WTC11 (cell line): ENCODE measurements around the gene RHBDD2. TPM values are rescaled to one million over a fixed set of nuclear protein-coding genes. Genes with fewer than 3 reads are reported as not detected.

ENCODE experiments used
- ATAC-seq: fragments of 200-7000 bp; cut with Tn5 transposase; 2 replicates; pipeline ENCODE4 v1.10.0; 2021; ENCODE audit warnings: mild to moderate bottlenecking, moderate library complexity
- CTCF ChIA-PET: fragments of 300-600 bp; sonication (Branson Sonifier 250); formaldehyde crosslinking; loops from one replicate; lab custom pipeline; 2021; ENCODE audit warnings: antibody characterized with exemption; lab: Charles Lee
- POLR2A ChIA-PET: fragments of 350-600 bp; sonication (Branson Sonifier 250); formaldehyde crosslinking; loops from one replicate; lab custom pipeline; 2021; ENCODE audit warnings: antibody characterized with exemption; lab: Charles Lee
- DNase-seq: peaks from one replicate; pipeline ENCODE4 v3.0.0; 2021; ENCODE audit warnings: low spot score
- H3K27ac Mint-ChIP-seq: 2 replicates; pipeline ENCODE4 v1.8.0; 2021; ENCODE audit warnings: mixed read lengths
- H3K27me3 Mint-ChIP-seq: 2 replicates; pipeline ENCODE4 v1.8.0; 2021; ENCODE audit warnings: low read depth, mild to moderate bottlenecking, moderate library complexity, mixed read lengths
- H3K36me3 Mint-ChIP-seq: 2 replicates; pipeline ENCODE4 v1.8.0; 2021; ENCODE audit warnings: mixed read lengths
- H3K4me1 Mint-ChIP-seq: 2 replicates; pipeline ENCODE4 v1.8.0; 2022; ENCODE audit warnings: mixed read lengths
- H3K4me3 Mint-ChIP-seq: 2 replicates; pipeline ENCODE4 v1.8.0; 2021; ENCODE audit warnings: mild to moderate bottlenecking, moderate library complexity, mixed read lengths
- H3K9me3 Mint-ChIP-seq: 2 replicates; pipeline ENCODE4 v1.8.0; 2021; ENCODE audit warnings: mixed read lengths
- ATF1 ChIP-seq: sonication (generic); formaldehyde crosslinking; IDR thresholded peaks from 2 replicates; pipeline ENCODE4 v1.8.1; 2023; ENCODE audit warnings: mild to moderate bottlenecking, moderate library complexity, missing genetic modification reagents
- ATF6 ChIP-seq: sonication (generic); formaldehyde crosslinking; IDR thresholded peaks from 2 replicates; pipeline ENCODE4 v1.8.1; 2023; ENCODE audit warnings: mild to moderate bottlenecking, missing genetic modification reagents
- ELF4 ChIP-seq: sonication (generic); formaldehyde crosslinking; IDR thresholded peaks from 2 replicates; pipeline ENCODE4 v1.8.1; 2022; ENCODE audit warnings: low read depth, mild to moderate bottlenecking, moderate library complexity, missing genetic modification reagents
- FOXJ3 ChIP-seq: sonication (generic); formaldehyde crosslinking; IDR thresholded peaks from 2 replicates; pipeline ENCODE4 v1.9.0; 2021; ENCODE audit warnings: missing genetic modification reagents, mild to moderate bottlenecking, borderline replicate concordance
- FOXK1 ChIP-seq: sonication (generic); formaldehyde crosslinking; IDR thresholded peaks from 2 replicates; pipeline ENCODE4 v1.8.0; 2022; ENCODE audit warnings: mild to moderate bottlenecking, moderate library complexity, missing genetic modification reagents
- GTF2I ChIP-seq: fragments of 250-450 bp; sonication (Bioruptor Pico); conservative IDR thresholded peaks from 2 replicates; pipeline ENCODE4 v1.4.0; 2021; ENCODE audit warnings: mild to moderate bottlenecking
- HMGXB4 ChIP-seq: sonication (generic); formaldehyde crosslinking; IDR thresholded peaks from 2 replicates; pipeline ENCODE4 v1.8.1; 2023; ENCODE audit warnings: mild to moderate bottlenecking, moderate library complexity, missing genetic modification reagents
- IRF2 ChIP-seq: sonication (generic); formaldehyde crosslinking; IDR thresholded peaks from 2 replicates; pipeline ENCODE4 v1.8.0; 2022; ENCODE audit warnings: low read depth, missing genetic modification reagents, borderline replicate concordance
- JUN ChIP-seq: sonication (generic); formaldehyde crosslinking; IDR thresholded peaks from 2 replicates; pipeline ENCODE4 v1.8.0; 2023; ENCODE audit warnings: mild to moderate bottlenecking, missing genetic modification reagents
- KAT7 ChIP-seq: sonication (generic); formaldehyde crosslinking; IDR thresholded peaks from 2 replicates; pipeline ENCODE4 v1.8.1; 2023; ENCODE audit warnings: missing genetic modification reagents, mild to moderate bottlenecking, borderline replicate concordance
- NR1H2 ChIP-seq: sonication (generic); formaldehyde crosslinking; IDR thresholded peaks from 2 replicates; pipeline ENCODE4 v1.9.0; 2021; ENCODE audit warnings: mild to moderate bottlenecking, moderate library complexity, missing genetic modification reagents
- NR3C1 ChIP-seq: sonication (generic); formaldehyde crosslinking; conservative IDR thresholded peaks from 2 replicates; pipeline ENCODE4 v1.8.1; 2023; ENCODE audit warnings: low read depth, mild to moderate bottlenecking, missing genetic modification reagents
- RELA ChIP-seq: sonication (generic); formaldehyde crosslinking; IDR thresholded peaks from 2 replicates; pipeline ENCODE4 v1.8.1; 2022; ENCODE audit warnings: missing genetic modification reagents, mild to moderate bottlenecking, borderline replicate concordance
- TEAD4 ChIP-seq: sonication (generic); formaldehyde crosslinking; IDR thresholded peaks from 2 replicates; pipeline ENCODE4 v1.8.0; 2022; ENCODE audit warnings: mild to moderate bottlenecking, missing genetic modification reagents
- ZMAT4 ChIP-seq: fragments of 250-450 bp; sonication (Bioruptor Pico); IDR thresholded peaks from 2 replicates; pipeline ENCODE4 v1.9.0; 2021; ENCODE audit warnings: mild to moderate bottlenecking
- ZNF232 ChIP-seq: sonication (generic); formaldehyde crosslinking; IDR thresholded peaks from 2 replicates; pipeline ENCODE4 v1.8.0; 2022; ENCODE audit warnings: mild to moderate bottlenecking, missing genetic modification reagents
- ZNF423 ChIP-seq: fragments of 250-450 bp; sonication (Bioruptor Pico); IDR thresholded peaks from 2 replicates; pipeline ENCODE4 v2.1.2; 2022; ENCODE audit warnings: mild to moderate bottlenecking, moderate library complexity
- total RNA-seq: library from RNA; stranded (reverse); gene quantifications from 3 replicates; pipeline ENCODE4 v1.2.3, GENCODE V29; 2021
- TF ChIP-seq, protein P1 (sequence below): sonication (generic); formaldehyde crosslinking; IDR thresholded peaks from 2 replicates; pipeline ENCODE4 v1.8.0; 2022; ENCODE audit warnings: mild to moderate bottlenecking, missing genetic modification reagents
- TF ChIP-seq, protein P2 (sequence below): fragments of 250-450 bp; sonication (Bioruptor Pico); IDR thresholded peaks from 2 replicates; pipeline ENCODE4 v1.9.0; 2021; ENCODE audit warnings: moderate library complexity, mild to moderate bottlenecking, inconsistent platforms, borderline replicate concordance
- TF ChIP-seq, protein P3 (sequence below): sonication (generic); formaldehyde crosslinking; IDR thresholded peaks from 2 replicates; pipeline ENCODE4 v1.8.1; 2023; ENCODE audit warnings: mild to moderate bottlenecking, missing genetic modification reagents, moderate library complexity
- TF ChIP-seq, protein P4 (sequence below): sonication (generic); formaldehyde crosslinking; IDR thresholded peaks from 2 replicates; pipeline ENCODE4 v1.8.0; 2023; ENCODE audit warnings: missing genetic modification reagents
- TF ChIP-seq, protein P5 (sequence below): sonication (generic); formaldehyde crosslinking; IDR thresholded peaks from 2 replicates; pipeline ENCODE4 v1.8.1; 2022; ENCODE audit warnings: mild to moderate bottlenecking, missing genetic modification reagents, moderate library complexity, borderline replicate concordance
- TF ChIP-seq, protein P6 (sequence below): fragments of 200-600 bp; IDR thresholded peaks from 2 replicates; pipeline ENCODE4 v1.8.0; 2022; ENCODE audit warnings: antibody characterized with exemption

Gene RHBDD2
- total RNA-seq, 1 experiment from 2014 or later, result 34.3 TPM

DNA sequence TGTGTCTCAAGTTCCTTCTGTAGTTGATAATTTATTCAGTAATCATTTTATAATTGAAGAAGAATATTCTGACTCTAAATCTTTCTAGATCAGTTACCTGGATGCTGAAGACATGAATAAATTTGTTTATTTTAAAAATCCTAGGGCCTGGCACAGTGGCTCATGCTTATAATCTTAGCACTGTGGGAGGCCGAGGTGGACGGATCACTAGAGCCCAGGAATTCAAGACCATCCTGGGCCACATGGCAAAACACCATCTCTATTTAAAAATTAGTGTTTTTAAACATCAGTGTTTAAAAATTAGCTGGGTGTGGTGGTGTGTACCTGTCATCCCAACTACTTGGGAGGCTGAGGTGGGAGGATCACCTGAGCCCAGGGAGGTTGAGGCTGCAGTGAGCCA, 45.4 kb downstream of the RHBDD2 start:
- no peak overlapping the region for H3K27ac Mint-ChIP-seq
- H3K27me3 Mint-ChIP-seq, result no peaks in the 10 kb centered on the region
- TF ChIP-seq FOXJ3 (CRISPR knock-in tag) (no peak), ZMAT4 (CRISPR knock-in tag) (no peak), NR3C1 (no peak), ZNF232 (CRISPR knock-in tag) (no peak), FOXK1 (CRISPR knock-in tag) (no peak), GTF2I (CRISPR knock-in tag) (no peak), ELF4 (no peak), JUN (no peak), HMGXB4 (CRISPR knock-in tag) (no peak), RELA (CRISPR knock-in tag) (no peak)
- TF ChIP-seq, protein P1, sequence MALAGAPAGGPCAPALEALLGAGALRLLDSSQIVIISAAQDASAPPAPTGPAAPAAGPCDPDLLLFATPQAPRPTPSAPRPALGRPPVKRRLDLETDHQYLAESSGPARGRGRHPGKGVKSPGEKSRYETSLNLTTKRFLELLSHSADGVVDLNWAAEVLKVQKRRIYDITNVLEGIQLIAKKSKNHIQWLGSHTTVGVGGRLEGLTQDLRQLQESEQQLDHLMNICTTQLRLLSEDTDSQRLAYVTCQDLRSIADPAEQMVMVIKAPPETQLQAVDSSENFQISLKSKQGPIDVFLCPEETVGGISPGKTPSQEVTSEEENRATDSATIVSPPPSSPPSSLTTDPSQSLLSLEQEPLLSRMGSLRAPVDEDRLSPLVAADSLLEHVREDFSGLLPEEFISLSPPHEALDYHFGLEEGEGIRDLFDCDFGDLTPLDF (CRISPR knock-in tag), result no peak
- TF ChIP-seq, protein P2, sequence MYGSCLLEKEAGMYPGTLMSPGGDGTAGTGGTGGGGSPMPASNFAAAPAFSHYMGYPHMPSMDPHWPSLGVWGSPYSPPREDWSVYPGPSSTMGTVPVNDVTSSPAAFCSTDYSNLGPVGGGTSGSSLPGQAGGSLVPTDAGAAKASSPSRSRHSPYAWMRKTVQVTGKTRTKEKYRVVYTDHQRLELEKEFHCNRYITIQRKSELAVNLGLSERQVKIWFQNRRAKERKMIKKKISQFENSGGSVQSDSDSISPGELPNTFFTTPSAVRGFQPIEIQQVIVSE (CRISPR knock-in tag), result no peak
- TF ChIP-seq, protein P3, sequence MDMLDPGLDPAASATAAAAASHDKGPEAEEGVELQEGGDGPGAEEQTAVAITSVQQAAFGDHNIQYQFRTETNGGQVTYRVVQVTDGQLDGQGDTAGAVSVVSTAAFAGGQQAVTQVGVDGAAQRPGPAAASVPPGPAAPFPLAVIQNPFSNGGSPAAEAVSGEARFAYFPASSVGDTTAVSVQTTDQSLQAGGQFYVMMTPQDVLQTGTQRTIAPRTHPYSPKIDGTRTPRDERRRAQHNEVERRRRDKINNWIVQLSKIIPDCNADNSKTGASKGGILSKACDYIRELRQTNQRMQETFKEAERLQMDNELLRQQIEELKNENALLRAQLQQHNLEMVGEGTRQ (CRISPR knock-in tag), result no peak
- ChIA-PET CTCF (interaction anchor here (0.6 kb wide), 1 partner anchor 77 kb away, joined by 3 read pairs; no protein-coding TSS in a partner anchor), POLR2A (no interaction called here)
- no peak for ATAC-seq
- DNase-seq, result no peak
- H3K36me3 Mint-ChIP-seq, result peaks cover 23% of the 10 kb centered on the region
- H3K9me3 Mint-ChIP-seq, result no peaks in the 10 kb centered on the region
- 0 out of 2 replicates have a peak, but pooled peaks cover 3% of the 10 kb centered on the region for H3K4me1 Mint-ChIP-seq
- H3K4me3 Mint-ChIP-seq, result no peak overlapping the region

- TF ChIP-seq, protein P4, sequence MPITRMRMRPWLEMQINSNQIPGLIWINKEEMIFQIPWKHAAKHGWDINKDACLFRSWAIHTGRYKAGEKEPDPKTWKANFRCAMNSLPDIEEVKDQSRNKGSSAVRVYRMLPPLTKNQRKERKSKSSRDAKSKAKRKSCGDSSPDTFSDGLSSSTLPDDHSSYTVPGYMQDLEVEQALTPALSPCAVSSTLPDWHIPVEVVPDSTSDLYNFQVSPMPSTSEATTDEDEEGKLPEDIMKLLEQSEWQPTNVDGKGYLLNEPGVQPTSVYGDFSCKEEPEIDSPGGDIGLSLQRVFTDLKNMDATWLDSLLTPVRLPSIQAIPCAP (CRISPR knock-in tag), result no peak
- TF ChIP-seq, protein P5, sequence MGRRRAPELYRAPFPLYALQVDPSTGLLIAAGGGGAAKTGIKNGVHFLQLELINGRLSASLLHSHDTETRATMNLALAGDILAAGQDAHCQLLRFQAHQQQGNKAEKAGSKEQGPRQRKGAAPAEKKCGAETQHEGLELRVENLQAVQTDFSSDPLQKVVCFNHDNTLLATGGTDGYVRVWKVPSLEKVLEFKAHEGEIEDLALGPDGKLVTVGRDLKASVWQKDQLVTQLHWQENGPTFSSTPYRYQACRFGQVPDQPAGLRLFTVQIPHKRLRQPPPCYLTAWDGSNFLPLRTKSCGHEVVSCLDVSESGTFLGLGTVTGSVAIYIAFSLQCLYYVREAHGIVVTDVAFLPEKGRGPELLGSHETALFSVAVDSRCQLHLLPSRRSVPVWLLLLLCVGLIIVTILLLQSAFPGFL (CRISPR knock-in tag), result no peak
- TF ChIP-seq KAT7 (CRISPR knock-in tag) (no peak), HMGXB4 (CRISPR knock-in tag) (no peak), ZNF423 (CRISPR knock-in tag) (no peak), NR1H2 (CRISPR knock-in tag) (no peak), ATF1 (CRISPR knock-in tag) (no peak), TEAD4 (CRISPR knock-in tag) (no peak), IRF2 (no peak), ATF6 (CRISPR knock-in tag) (no peak), NR3C1 (no peak)
- TF ChIP-seq, protein P6, sequence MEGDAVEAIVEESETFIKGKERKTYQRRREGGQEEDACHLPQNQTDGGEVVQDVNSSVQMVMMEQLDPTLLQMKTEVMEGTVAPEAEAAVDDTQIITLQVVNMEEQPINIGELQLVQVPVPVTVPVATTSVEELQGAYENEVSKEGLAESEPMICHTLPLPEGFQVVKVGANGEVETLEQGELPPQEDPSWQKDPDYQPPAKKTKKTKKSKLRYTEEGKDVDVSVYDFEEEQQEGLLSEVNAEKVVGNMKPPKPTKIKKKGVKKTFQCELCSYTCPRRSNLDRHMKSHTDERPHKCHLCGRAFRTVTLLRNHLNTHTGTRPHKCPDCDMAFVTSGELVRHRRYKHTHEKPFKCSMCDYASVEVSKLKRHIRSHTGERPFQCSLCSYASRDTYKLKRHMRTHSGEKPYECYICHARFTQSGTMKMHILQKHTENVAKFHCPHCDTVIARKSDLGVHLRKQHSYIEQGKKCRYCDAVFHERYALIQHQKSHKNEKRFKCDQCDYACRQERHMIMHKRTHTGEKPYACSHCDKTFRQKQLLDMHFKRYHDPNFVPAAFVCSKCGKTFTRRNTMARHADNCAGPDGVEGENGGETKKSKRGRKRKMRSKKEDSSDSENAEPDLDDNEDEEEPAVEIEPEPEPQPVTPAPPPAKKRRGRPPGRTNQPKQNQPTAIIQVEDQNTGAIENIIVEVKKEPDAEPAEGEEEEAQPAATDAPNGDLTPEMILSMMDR, result no peak
- TF ChIP-seq, all 79 proteins: peak for 0
- H3K27ac Mint-ChIP-seq, result peak overlapping the region; percentile 80; the same call in 1 of the 2 replicates
- peaks cover 6% of the 10 kb centered on the region for H3K9me3 Mint-ChIP-seq
- H3K36me3 Mint-ChIP-seq, result peaks cover 29% of the 10 kb centered on the region
- ChIA-PET CTCF (interaction anchor here (0.6 to 0.9 kb wide), 3 partner anchors 32 to 144 kb away, joined by 3 read pairs; no protein-coding TSS in a partner anchor), POLR2A (no interaction called here)
- DNase-seq (no peak), ATAC-seq (no peak)
- no peaks in the 10 kb centered on the region for H3K4me1 Mint-ChIP-seq
- H3K27me3 Mint-ChIP-seq, result no peaks in the 10 kb centered on the region
- H3K4me3 Mint-ChIP-seq, result no peak overlapping the region
These were observed 46.1 kb downstream of the RHBDD2 start for GRCh38 chr7:75924889-75925288.
